GM12801 (cell line): ENCODE data around the gene KCNK18.

Experiments used
- TF ChIP-seq, protein P1 (sequence below): IDR thresholded peaks from one replicate; pipeline ENCODE4 v1.5.1; 2011; ENCODE audit warnings: control low read depth; ENCODE audit not compliant: insufficient read length; ENCODE audit errors: extremely low read depth

Gene KCNK18

DNA sequence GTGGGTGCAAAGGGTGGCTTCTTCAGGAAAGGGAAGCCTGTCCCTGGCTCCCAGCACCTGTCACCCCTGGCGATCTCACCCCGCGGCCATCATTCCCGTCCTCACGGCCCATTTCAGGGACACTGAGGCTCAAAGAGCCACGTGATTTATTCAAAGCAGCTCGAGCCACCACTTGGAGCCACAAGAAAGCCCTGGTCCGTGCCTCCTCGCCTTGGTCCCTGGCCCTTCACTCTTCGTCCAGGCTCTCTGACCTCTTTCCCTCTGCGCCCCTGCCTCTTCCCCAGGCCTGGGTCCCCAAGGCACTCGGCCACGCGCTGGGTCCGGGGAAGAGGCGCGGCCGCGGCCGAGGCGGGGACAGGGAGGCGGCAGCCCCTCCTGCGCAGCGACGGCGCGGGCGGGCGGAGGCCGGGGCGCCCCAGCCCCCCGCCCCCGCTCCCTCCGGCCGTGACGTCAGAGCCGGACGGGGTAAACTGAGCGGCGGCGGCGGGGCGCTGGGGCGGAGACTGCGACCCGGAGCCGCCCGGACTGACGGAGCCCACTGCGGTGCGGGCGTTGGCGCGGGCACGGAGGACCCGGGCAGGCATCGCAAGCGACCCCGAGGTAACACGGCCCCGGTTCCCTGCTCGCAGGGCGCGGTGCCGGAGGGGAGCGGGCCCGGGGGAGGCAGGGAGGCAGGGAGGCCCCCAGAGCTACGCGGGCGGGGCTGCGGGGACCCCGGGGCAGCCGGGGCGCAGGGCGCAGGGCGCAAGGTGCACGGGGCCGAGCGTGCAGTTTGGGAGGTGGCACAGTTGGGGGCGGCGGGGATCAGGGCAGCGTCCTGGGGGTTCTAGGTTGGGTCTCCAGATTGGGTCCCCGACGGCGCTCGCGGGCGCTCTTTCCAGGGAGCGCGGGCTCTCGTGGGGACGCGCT lies 43.6 kb downstream of the KCNK18 start, which contains the start of gene SLC18A2:
Gene SLC18A2, plus strand, starts transcription at position 494 of the 909 bp plus-strand sequence. CDS start 580 bp downstream, outside the sequence.
- TF ChIP-seq, protein P1, sequence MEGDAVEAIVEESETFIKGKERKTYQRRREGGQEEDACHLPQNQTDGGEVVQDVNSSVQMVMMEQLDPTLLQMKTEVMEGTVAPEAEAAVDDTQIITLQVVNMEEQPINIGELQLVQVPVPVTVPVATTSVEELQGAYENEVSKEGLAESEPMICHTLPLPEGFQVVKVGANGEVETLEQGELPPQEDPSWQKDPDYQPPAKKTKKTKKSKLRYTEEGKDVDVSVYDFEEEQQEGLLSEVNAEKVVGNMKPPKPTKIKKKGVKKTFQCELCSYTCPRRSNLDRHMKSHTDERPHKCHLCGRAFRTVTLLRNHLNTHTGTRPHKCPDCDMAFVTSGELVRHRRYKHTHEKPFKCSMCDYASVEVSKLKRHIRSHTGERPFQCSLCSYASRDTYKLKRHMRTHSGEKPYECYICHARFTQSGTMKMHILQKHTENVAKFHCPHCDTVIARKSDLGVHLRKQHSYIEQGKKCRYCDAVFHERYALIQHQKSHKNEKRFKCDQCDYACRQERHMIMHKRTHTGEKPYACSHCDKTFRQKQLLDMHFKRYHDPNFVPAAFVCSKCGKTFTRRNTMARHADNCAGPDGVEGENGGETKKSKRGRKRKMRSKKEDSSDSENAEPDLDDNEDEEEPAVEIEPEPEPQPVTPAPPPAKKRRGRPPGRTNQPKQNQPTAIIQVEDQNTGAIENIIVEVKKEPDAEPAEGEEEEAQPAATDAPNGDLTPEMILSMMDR = no peak

DNA sequence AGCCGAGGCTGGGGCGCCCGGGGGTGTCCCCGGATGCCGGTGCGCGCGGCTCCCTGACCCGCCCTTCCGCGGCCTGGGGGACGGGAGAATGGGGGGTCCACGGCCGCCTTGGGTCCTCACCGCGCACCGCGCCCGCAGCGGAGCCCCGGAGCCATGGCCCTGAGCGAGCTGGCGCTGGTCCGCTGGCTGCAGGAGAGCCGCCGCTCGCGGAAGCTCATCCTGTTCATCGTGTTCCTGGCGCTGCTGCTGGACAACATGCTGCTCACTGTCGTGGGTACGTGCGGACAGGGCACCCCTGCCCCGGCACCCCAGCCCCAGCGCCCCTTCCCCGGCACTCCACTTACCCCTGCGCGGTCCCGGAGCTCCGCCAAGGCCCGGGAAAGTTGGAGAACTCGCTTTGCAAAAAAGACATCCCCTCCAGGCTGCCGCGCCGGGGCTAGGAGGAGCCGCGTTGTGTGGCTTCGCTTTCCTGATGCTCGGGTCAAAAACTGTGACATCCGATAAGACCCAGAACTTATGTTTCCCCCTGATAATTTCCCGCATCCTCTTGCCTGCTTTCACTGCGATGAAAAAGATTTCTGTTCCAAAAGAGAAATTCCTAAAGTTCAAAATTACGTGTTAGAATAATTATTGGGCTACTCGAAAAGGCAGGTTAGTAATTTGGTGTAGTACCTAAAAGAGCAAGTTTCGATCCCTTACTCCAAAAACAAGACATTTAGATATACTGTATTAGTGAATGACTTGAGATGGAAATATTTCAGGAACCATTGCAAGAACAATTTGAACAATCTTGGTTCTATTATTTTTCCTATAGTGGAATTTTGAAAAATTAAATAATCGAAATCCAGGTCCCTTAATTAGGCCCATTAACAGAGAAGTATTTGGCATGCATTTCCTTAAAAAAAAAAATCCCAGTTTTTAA lies 44.5 kb downstream of the KCNK18 start:
- TF ChIP-seq, protein P1 = no peak

DNA sequence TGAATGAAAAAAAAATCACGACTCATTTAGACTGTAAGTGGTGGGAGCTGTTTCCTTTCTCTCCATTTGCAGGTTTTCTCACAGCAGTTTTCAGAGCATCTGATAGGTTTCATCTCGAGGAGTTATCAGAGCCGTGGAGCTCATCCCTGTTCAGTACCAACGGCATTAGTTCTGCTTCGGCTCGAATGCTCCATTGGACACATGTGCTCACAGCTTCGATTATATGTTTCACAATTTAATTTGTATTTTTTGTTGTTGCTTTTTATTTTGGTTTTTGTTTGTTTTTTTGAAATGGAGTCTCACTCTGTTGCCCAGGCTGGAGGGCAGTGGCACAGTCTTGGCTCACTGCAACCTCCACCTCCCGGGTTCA lies 45.2 kb downstream of the KCNK18 start:
- TF ChIP-seq, protein P1 = no peak

DNA sequence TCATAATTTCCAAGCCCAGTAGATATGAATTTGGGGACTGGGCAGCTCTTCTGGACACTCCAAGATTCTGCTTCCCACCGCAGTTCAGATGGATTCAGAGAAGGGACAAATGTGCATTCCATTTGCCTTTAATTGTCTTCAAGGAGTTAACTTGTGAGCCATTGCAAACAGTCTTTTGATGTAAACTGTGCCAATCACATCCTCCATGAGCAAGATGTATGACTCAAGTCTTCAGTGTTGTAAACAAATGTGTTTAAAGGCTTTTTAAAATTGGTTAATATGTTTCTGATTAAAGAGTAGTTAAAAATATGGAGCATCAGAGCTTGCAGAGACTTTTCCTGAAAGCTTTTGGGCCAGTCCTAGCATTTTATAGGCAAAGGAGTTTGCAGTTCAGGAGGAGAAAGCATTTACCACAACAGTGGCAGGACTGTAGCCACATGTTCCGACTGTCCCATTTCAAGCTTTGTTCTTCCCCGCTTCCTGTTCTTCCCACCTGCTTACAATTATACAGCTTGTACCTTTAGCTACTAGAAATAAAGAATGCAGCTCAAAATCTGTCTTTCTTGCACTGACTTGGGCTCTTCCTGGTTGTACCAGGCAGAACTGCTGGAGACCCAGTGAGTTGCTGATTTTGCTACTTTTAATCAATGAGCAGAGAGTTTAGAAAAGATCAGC lies 49.8 kb downstream of the KCNK18 start:
- TF ChIP-seq, protein P1 = no peak

DNA sequence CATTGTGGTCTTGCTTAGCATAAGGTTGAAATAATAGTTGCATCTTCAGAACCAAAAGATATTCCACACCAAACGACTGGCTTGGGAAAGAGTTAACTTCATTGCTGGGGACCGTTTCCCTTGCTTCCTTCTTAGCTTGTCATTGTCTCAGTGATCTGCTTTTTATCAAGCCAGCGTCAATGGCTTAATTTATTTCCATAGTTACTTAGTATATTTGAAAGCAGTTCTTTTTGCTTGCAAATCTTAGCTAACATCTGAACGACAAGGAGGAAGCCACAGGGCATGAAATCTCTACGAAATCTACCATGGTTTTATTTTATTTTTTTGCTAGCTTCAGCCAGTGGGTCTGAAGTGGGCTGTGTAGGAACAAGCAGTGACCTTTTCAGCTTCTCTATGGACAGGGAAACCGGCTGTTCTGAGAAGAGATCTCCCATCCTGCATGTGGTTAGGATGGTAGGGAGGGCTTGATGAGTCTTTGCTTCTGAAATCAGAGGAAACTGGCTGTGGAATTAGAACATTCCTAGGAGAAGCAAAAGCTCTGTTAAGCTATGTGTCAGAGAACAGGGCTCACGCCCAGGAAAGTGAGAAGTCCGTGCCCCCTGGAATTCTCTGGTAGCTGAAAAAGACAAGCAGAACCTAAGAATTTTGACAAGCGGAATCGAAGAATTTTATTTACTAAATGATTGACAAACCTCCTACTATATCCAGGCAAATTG lies 51.6 kb downstream of the KCNK18 start:
- TF ChIP-seq, protein P1 = no peak

DNA sequence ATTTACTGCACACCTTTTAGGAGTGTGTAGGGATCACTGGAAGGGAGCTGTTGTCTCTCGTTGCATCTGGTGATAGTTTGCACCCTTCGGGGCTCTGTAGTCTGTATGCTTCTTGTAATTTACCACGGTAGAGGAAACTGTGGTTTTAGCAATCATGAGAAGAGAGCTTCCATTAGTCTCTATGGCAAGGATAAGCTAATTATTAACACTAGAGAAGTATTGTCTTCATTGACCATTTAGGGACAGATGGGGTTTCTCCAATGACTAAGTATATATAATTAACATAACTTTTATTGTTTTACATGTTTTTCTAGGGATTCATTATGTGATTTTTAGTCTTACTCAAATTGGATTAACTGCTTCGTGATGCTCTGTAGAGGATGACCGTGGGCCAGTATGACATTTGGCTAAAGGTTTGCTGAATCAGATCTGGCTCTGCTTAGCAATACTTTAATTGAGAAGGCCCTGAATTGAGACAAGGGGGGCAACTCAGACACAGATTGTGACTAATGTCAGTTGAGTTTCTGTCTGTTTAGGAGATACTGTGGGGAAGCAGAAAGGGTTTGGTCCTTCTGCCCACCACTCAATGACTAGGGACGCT lies 52.3 kb downstream of the KCNK18 start:
- TF ChIP-seq, protein P1 = no peak
